Naive thymus-derived CD8-positive, alpha-beta T cell (primary cell): ENCODE measurements around the gene SQOR. TPM values are rescaled to one million over a fixed set of nuclear protein-coding genes. Genes with fewer than 3 reads are reported as not detected.
A peak's percentile ranks its signal among the peaks of the same experiment; 100 is the strongest.

Experiments
- ATAC-seq, 2 donors: fragments of 150-1000 bp; cut with Tn5 transposase in 1 of 2; sonication (Bioruptor Pico), chemical (Tn5 transposase) in 1 of 2; 1 replicate in 1 of 2; 2 replicates in 1 of 2; pipeline ENCODE4 v1.10.0; 2021; ENCODE audit warnings: mild to moderate bottlenecking in 2 of 2, moderate library complexity in 2 of 2
- POLR2A ChIA-PET: fragments of 350-600 bp; sonication (Branson Sonifier 250); formaldehyde crosslinking; loops from one replicate; lab custom pipeline; 2021; ENCODE audit warnings: antibody characterized with exemption; lab: Charles Lee
- DNase-seq, 10 donors: peaks; one replicate each; pipeline versions ENCODE4 v3.0.0 to v3.0.0-alpha.2; 2020 to 2022
- H3K27ac Mint-ChIP-seq, 10 donors: one replicate each; pipeline ENCODE4 v1.8.0; 2020 to 2022; ENCODE audit warnings: mild to moderate bottlenecking in 10 of 10, mixed read lengths in 10 of 10, moderate library complexity in 4 of 10, inconsistent platforms in 1 of 10
- H3K27me3 Mint-ChIP-seq, 5 donors: one replicate each; pipeline ENCODE4 v1.8.0; 2021 to 2022; ENCODE audit warnings: mixed read lengths in 5 of 5
- H3K36me3 Mint-ChIP-seq, 3 donors: one replicate each; pipeline ENCODE4 v1.8.0; 2020 to 2022; ENCODE audit warnings: mixed read lengths in 3 of 3, mild to moderate bottlenecking in 2 of 3, inconsistent platforms in 1 of 3
- H3K4me1 Mint-ChIP-seq, 4 donors: one replicate each; pipeline ENCODE4 v1.8.0; 2021 to 2022; ENCODE audit warnings: mixed read lengths in 4 of 4
- H3K4me3 Mint-ChIP-seq, 10 donors: one replicate each; pipeline ENCODE4 v1.8.0; 2020 to 2022; ENCODE audit warnings: mild to moderate bottlenecking in 10 of 10, mixed read lengths in 10 of 10, moderate library complexity in 6 of 10, inconsistent platforms in 1 of 10
- H3K9me3 Mint-ChIP-seq, 9 donors: one replicate each; pipeline ENCODE4 v1.8.0; 2020 to 2022; ENCODE audit warnings: mixed read lengths in 9 of 9, mild to moderate bottlenecking in 3 of 9, inconsistent platforms in 1 of 9, moderate library complexity in 1 of 9
- polyA plus RNA-seq, 3 donors: library from polyadenylated mRNA; unstranded; fragments of 300-500 nt; fragmentation: Illumina TruSeq; gene quantifications; one replicate each; pipeline ENCODE4 v1.2.3, GENCODE V29; 2021
- total RNA-seq, 8 experiments: library from RNA in 2 of 8; stranded (reverse) in 2 of 8; gene quantifications; one replicate each; pipeline ENCODE4 v1.2.3 and lab custom pipeline; 2021 to 2026

SQOR gene
- total and polyA plus RNA-seq, 5 experiments from 2014 or later = 30.4 to 68.3 (median 58.6) TPM

DNA sequence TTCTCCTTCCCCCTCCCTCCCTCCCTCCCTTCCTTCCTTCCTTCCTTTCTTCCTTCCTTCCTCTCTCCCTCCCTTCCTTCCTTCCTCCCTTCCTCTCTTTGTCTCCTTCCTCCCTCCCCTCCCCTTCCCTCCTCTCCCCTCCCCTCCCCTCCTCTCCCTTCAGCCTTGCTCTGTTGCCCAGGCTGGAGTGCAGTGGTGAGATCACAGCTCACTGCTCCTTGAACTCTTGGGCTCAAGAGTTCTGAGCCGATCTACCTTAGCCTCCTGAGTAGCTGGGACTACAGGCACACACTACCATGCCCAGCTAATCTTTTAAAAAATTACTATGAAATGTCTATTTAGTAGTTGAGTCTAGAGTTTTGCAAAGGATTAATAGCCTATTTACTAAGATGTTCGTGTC is 32.2 kb downstream of the SQOR start:
- H3K4me1 Mint-ChIP-seq = peaks cover 2 to 14% (median 6%) of the 10 kb centered on the region in 4 donors
- no peak overlapping the region for H3K4me3 Mint-ChIP-seq
- POLR2A ChIA-PET = no interaction called here
- H3K27me3 Mint-ChIP-seq = no peaks in the 10 kb centered on the region
- H3K36me3 Mint-ChIP-seq = peaks cover 21 to 89% (median 44%) of the 10 kb centered on the region in 3 donors
- DNase-seq (no peak), ATAC-seq (no peak)
- H3K27ac Mint-ChIP-seq = peak overlapping the region in 1 of 10 donors; percentile 65
- H3K9me3 Mint-ChIP-seq = peaks cover 0 to 2% (median 0%) of the 10 kb centered on the region in 9 donors

DNA sequence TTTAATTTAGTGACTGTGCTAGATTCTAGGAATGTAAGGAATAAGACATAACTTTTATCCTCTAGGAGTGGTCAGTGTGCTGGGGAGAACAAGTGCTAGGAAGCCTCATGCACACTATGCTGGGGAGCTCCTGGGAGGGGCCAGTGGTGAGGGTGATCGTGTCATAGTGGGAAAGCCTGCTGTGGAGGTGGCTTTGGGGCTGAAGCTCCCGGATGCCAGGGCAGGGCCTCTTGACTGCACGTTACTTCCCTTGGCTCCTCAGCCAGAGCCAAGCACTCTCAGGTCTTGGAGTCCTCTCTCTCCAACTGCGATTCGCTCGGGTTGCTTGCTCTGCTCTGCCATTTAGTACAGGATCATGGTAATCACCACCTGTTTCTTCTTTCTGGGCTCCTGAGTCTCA is 33.6 kb downstream of the SQOR start:
- Mint-ChIP-seq H3K27ac (no peak overlapping the region), H3K27me3 (no peaks in the 10 kb centered on the region), H3K36me3 (peaks cover 21 to 83% (median 41%) of the 10 kb centered on the region in 3 donors), H3K4me1 (peaks cover 2 to 14% (median 6%) of the 10 kb centered on the region in 4 donors), H3K4me3 (no peak overlapping the region), H3K9me3 (peaks cover 0 to 2% (median 0%) of the 10 kb centered on the region in 9 donors)
- DNase-seq = no peak
- POLR2A ChIA-PET = no interaction called here
- no peak for ATAC-seq

GRCh38 chr15:45669422-45669821 is 34.6 kb downstream of the SQOR start:
- peak overlapping the region in 3 of 10 donors; percentile 6 to 41 (median 11) for H3K27ac Mint-ChIP-seq

DNA sequence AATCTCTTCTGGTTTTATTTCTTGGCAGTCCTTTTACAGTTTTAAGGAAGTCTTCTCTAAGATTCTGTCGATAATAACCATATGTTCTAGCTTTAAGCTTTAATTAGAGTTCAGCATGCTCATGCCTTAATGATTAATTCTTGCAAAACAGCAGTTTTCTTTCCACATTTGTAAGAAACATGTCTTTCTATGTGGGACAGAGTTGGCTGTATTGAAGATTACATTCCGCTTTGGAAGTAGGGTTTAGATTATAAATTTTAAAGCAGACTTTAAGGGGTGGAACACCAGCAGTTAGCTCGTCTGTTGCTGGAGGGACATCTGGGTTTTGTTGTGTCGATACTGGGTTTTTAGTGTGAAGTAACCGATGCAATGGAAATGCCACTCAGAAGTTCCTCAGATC is 35.3 kb downstream of the SQOR start:
- peaks cover 0 to 2% (median 0%) of the 10 kb centered on the region in 9 donors for H3K9me3 Mint-ChIP-seq
- peaks cover 18 to 83% (median 41%) of the 10 kb centered on the region in 3 donors for H3K36me3 Mint-ChIP-seq
- H3K4me1 Mint-ChIP-seq = peaks cover 2 to 11% (median 5%) of the 10 kb centered on the region in 4 donors
- H3K4me3 Mint-ChIP-seq = no peak overlapping the region
- ATAC-seq (no peak), DNase-seq (no peak)
- H3K27ac Mint-ChIP-seq = peak overlapping the region in 1 of 10 donors; percentile 11
- POLR2A ChIA-PET = no interaction called here
- H3K27me3 Mint-ChIP-seq = no peaks in the 10 kb centered on the region

More at GRCh38 chr15:45669422-45669821, 34.6 kb downstream of the SQOR start:
- ATAC-seq (no peak), DNase-seq (no peak)
- peaks cover 0 to 2% (median 0%) of the 10 kb centered on the region in 9 donors for H3K9me3 Mint-ChIP-seq
- POLR2A ChIA-PET = no interaction called here
- H3K36me3 Mint-ChIP-seq = peaks cover 19 to 82% (median 42%) of the 10 kb centered on the region in 3 donors
- H3K27me3 Mint-ChIP-seq = no peaks in the 10 kb centered on the region
- no peak overlapping the region for H3K4me3 Mint-ChIP-seq
- peaks cover 2 to 14% (median 6%) of the 10 kb centered on the region in 4 donors for H3K4me1 Mint-ChIP-seq

DNA sequence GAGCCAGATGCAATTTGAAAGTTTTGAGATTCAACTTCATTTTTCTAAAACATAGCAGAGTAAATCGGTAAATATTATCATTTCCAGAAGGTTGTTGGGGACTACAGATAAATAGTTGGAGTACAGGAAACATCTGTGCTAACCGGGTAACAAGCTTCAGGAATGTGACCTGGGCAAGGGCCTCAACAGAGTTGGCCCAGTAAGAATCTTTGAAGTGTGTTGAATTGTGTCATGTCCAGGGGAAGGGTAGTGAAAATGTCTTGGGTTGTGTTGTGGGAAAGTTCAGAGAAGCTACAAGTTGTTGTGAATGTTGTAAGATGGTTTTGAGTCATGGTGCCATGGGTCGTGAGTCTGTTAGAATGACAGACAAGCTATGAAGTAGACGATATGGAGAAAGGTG is 35.7 kb downstream of the SQOR start:
- POLR2A ChIA-PET = no interaction called here
- H3K4me1 Mint-ChIP-seq = peaks cover 2 to 11% (median 5%) of the 10 kb centered on the region in 4 donors
- H3K36me3 Mint-ChIP-seq = peaks cover 18 to 83% (median 38%) of the 10 kb centered on the region in 3 donors
- no peak for ATAC-seq
- DNase-seq = no peak
- peaks cover 0 to 2% (median 0%) of the 10 kb centered on the region in 9 donors for H3K9me3 Mint-ChIP-seq
- H3K4me3 Mint-ChIP-seq = no peak overlapping the region
- H3K27me3 Mint-ChIP-seq = no peaks in the 10 kb centered on the region
- H3K27ac Mint-ChIP-seq = peak overlapping the region in 1 of 10 donors; percentile 11

GRCh38 chr15:45674677-45675076 is 39.8 kb downstream of the SQOR start:
- Mint-ChIP-seq H3K4me1 (peaks cover 0 to 3% (median 0%) of the 10 kb centered on the region in 4 donors), H3K4me3 (no peak overlapping the region), H3K9me3 (no peaks in the 10 kb centered on the region), H3K27ac (peak overlapping the region in 2 of 10 donors; percentile 25 to 55), H3K36me3 (peaks cover 19 to 90% (median 44%) of the 10 kb centered on the region in 3 donors), H3K27me3 (no peaks in the 10 kb centered on the region)
- DNase-seq (no peak), ATAC-seq (no peak)
- POLR2A ChIA-PET = no interaction called here

DNA sequence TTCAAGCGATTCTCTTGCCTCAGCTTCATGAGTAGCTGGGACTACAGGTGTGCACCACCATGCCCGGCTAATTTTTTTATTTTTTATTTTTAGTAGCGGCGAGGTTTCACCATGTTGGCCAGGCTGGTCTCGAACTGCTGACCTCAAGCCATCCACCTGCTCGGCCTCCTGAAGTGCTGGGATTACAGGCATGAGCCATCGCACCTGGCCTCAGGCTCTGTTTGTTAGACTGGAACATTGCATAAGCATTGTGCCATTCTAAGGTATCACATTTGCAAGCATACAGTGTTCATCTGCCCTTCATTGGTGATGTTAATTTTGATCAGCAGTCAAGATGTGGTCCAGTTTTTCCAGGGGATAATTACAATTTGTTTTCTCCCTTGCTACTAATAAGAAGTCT is 43.0 kb downstream of the SQOR start:
- ATAC-seq (no peak), DNase-seq (no peak)
- Mint-ChIP-seq H3K27me3 (no peaks in the 10 kb centered on the region), H3K9me3 (no peaks in the 10 kb centered on the region), H3K27ac (no peak overlapping the region), H3K4me3 (no peak overlapping the region), H3K4me1 (peaks cover 0 to 1% (median 0%) of the 10 kb centered on the region in 4 donors), H3K36me3 (peaks cover 7 to 93% (median 42%) of the 10 kb centered on the region in 3 donors)
- POLR2A ChIA-PET = no interaction called here

- Mint-ChIP-seq H3K36me3 (peaks cover 7 to 91% (median 39%) of the 10 kb centered on the region in 3 donors), H3K9me3 (no peaks in the 10 kb centered on the region), H3K4me3 (no peak overlapping the region), H3K27me3 (no peaks in the 10 kb centered on the region), H3K4me1 (peaks cover 0 to 1% (median 0%) of the 10 kb centered on the region in 4 donors), H3K27ac (peak overlapping the region in 2 of 10 donors; percentile 15 to 27)
- no peak for ATAC-seq
- POLR2A ChIA-PET = no interaction called here
- DNase-seq = no peak
Measured at GRCh38 chr15:45678459-45679178, 43.8 kb downstream of the SQOR start.

DNA sequence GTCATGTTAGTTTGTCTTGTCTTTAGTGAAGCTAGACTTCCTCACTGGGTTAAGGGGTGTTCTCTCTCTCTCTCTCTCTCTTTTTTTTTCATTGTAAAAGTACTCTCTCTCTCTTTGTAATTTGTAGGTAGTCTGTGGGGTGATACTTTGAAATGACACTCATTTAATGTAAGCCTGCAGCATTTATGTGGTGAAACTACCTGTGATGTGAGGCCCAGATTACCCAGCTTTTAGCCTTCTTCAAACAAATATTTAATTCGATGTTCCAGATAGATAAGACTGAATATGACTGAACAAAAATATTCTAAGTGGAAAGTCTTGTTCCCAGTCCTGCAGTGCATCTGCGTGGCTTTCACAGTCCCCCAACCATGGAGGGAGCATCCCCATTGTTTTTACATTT is 49.7 kb downstream of the SQOR start:
- Mint-ChIP-seq H3K4me3 (no peak overlapping the region), H3K9me3 (no peaks in the 10 kb centered on the region), H3K27me3 (no peaks in the 10 kb centered on the region), H3K36me3 (peaks cover 4 to 91% (median 36%) of the 10 kb centered on the region in 3 donors), H3K27ac (peak overlapping the region in 1 of 10 donors; percentile 70), H3K4me1 (no peaks in the 10 kb centered on the region)
- POLR2A ChIA-PET = no interaction called here
- DNase-seq (no peak), ATAC-seq (no peak)

DNA sequence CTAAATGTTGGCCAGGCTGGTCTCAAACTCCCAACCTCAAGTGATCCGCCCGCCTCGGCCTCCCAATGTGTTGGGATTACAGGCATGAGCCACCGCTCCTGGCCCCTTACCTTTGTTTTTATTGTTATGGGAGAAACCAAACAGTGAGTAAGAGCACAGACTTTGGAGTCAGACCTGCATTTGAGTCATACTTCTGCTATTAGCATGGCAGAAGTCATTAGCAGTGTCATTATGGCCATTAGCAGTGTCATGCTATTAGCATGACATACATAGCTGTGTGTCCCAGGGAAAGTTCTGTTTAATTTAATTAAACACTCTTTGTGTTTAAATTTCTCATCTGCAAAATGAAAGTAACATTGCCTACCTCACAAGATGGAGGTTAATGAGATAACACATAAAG is 54.8 kb downstream of the SQOR start:
- no peak overlapping the region for H3K27ac Mint-ChIP-seq

DNA sequence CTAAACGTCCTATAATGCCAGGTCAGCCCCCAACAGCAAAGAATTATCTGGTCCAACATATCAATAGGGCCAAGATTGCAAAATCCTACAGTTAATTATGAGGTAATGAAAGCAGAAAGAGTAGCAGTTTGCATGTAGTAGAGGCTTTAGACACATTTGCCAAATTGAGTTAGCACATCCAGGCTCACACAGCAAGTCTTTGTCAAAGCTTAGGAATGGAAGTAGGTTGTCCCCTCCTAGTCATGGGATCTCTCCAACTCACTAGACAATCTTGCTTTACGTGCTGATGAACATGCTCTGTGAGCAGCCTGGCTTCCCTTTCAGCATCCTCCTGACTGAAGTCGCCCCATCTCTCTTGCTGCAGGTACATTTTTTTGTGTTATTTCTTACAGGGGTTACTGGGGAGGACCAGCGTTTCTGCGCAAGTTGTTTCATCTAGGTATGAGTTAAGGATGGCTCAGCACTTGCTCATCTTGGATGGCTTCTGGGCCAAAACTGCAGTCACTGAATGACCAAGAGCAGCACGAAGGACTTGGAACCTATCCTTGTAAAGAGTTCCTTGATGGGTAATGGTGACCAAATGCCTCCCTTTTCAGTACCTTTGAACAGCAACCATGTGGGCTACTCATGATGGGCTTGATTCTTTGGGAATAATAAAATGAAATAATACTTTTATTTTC is 55.9 kb downstream of the SQOR start:
- H3K4me1 Mint-ChIP-seq = no peaks in the 10 kb centered on the region
- H3K27me3 Mint-ChIP-seq = no peaks in the 10 kb centered on the region
- peaks cover 0 to 89% (median 44%) of the 10 kb centered on the region in 3 donors for H3K36me3 Mint-ChIP-seq
- POLR2A ChIA-PET = no interaction called here
- peak overlapping the region in 1 of 10 donors; percentile 34 for H3K27ac Mint-ChIP-seq
- H3K9me3 Mint-ChIP-seq = no peaks in the 10 kb centered on the region
- no peak for DNase-seq
- H3K4me3 Mint-ChIP-seq = no peak overlapping the region
- no peak for ATAC-seq

More for the DNA sequence above, 54.8 kb downstream of the SQOR start:
- Mint-ChIP-seq H3K4me3 (no peak overlapping the region), H3K27me3 (no peaks in the 10 kb centered on the region), H3K36me3 (peaks cover 4 to 92% (median 39%) of the 10 kb centered on the region in 3 donors), H3K9me3 (no peaks in the 10 kb centered on the region), H3K4me1 (no peaks in the 10 kb centered on the region)
- ATAC-seq (no peak), DNase-seq (no peak)
- POLR2A ChIA-PET = no interaction called here

GRCh38 chr15:45701108-45701507 is 66.3 kb downstream of the SQOR start:
- no peak for ATAC-seq
- H3K27ac Mint-ChIP-seq = no peak overlapping the region
- no peaks in the 10 kb centered on the region for H3K36me3 Mint-ChIP-seq
- H3K4me1 Mint-ChIP-seq = peaks cover 8 to 20% (median 16%) of the 10 kb centered on the region in 4 donors
- H3K4me3 Mint-ChIP-seq = no peak overlapping the region
- DNase-seq = no peak
- H3K27me3 Mint-ChIP-seq = peaks cover 0 to 5% (median 2%) of the 10 kb centered on the region in 5 donors
- POLR2A ChIA-PET = no interaction called here
- H3K9me3 Mint-ChIP-seq = no peaks in the 10 kb centered on the region

DNA sequence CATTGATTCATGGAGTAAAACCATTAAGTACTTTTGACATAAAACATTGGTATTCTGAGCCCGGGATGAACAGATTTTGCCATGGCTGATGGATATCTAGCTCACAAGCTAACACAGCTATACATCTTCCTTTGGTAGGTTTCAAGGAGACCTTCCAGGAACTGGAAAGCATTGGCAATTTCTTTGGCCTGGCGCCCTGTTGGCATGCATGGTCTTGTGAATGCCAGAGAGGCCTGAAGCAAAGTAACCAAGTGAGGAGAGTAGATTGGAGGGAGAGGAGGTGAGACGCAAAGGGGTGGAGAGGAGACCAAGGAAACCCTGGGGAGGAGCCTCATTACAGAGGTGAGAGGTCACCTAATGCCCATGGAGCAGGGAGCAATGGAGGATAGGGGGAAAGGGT is 67.2 kb downstream of the SQOR start:
- POLR2A ChIA-PET = no interaction called here
- Mint-ChIP-seq H3K4me3 (peak overlapping the region in 1 of 10 donors; percentile 31), H3K36me3 (no peaks in the 10 kb centered on the region), H3K27me3 (peaks cover 0 to 5% (median 2%) of the 10 kb centered on the region in 5 donors), H3K9me3 (no peaks in the 10 kb centered on the region), H3K27ac (peak overlapping the region in 2 of 10 donors; percentile 23 to 40), H3K4me1 (peaks cover 8 to 21% (median 15%) of the 10 kb centered on the region in 4 donors)
- ATAC-seq (no peak), DNase-seq (no peak)
